ENCODE measurements around the gene TMEM61.

GRCh38 chr1:54982739-54983138 lies 2.3 kb downstream of the TMEM61 start:
- TF ChIP-seq CSDC2 (CRISPR knock-in tag; IDR thresholded peaks at IDR 0.05): no peak
- no peak for TF ChIP-seq PATZ1 (CRISPR knock-in tag; IDR thresholded peaks at IDR 0.05; ENCODE audit: borderline replicate concordance)
- TF ChIP-seq CREB5 (CRISPR knock-in tag; IDR thresholded peaks at IDR 0.05; ENCODE audit: low read depth): no peak
- TF ChIP-seq CSRNP3 (CRISPR knock-in tag; IDR thresholded peaks at IDR 0.05): no peak
- no peak for TF ChIP-seq ZNF70 (CRISPR knock-in tag; IDR thresholded peaks at IDR 0.05)
